ENCODE data around the gene MED15. TPM values are rescaled to one million over a fixed set of nuclear protein-coding genes. Genes with fewer than 3 reads are reported as not detected.
"Not testable (repeated sequence)": the region's sequence is repeated elsewhere in the genome, so short reads cannot be mapped to it uniquely, and the experiment has no call there.

MED15 gene
- polyA plus RNA-seq, 4 donors: 49.4 to 106 (median 76.6) TPM

DNA sequence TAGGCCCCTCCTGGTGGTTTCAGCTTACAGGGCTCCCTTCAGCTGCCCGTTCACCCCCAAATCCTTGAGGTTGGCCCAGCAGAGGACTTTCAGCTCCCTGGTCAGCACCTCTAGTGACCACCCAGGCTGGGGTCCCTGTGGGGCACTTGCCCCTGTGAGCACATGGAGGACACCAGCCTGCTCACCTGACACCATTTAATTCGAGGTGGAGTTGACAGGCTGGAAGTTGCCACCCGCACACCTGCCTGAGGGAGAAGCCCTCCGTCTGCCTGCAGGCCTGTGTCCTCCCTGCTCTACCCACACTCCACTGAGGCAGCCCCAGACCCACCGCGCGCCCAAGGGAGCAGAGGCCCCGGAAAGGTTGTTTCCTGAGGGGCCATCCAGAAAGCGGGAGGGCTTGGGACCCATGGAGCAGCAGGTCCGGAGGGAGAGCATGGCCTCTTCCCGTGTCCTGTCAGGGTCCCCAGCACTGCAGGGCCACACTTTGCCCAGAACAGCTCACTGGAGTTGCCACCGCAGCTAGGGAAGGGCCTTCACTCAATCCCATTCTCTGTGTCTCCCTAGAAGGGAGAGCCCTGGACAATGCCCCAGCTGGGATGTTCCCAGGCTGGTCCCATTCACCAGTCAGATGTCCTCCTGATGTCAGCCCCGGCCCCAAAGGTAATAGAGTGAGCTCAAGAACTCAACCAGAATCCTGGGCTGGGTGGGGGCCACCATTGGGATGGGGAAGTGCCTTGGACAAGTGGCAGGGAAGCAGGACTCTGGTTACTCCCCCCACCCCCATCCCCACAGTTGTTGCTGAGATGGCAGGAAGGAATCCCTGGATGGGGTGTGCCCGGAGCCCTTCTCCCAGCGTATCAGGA, 82.4 kb downstream of the MED15 start:
- Histone ChIP-seq H3K9me3 (ENCODE audit: control insufficient read depth in 2 of 2, insufficient read depth in 1 of 2, low read depth in 1 of 2, low read length in 1 of 2) (no peaks in the 10 kb centered on the region), H3K36me3 (ENCODE audit: control insufficient read depth in 3 of 3, insufficient read depth in 2 of 3, low read depth in 1 of 3, low read length in 3 of 3) (peaks cover 7 to 34% (median 19%) of the 10 kb centered on the region in 3 donors), H3K27me3 (ENCODE audit: control insufficient read depth in 3 of 3, insufficient read depth in 3 of 3, low read length in 3 of 3) (no peaks in the 10 kb centered on the region), H3K27ac (ENCODE audit: low read depth in 1 of 3, low read length in 2 of 3) (no peak overlapping the region), H3K4me3 (ENCODE audit: low read depth in 1 of 3, low read length in 3 of 3) (no peak overlapping the region), H3K4me1 (ENCODE audit: control insufficient read depth in 3 of 3, insufficient read depth in 2 of 3, low read depth in 1 of 3, low read length in 2 of 3) (peaks cover 0 to 4% (median 0%) of the 10 kb centered on the region in 3 donors)
- FAIRE-seq (no peak), DNase-seq (no peak)
- WGBS, 3 donors: 72 to 84% (median 79%) methylated on average over 15 of the region's 15 CpGs

DNA sequence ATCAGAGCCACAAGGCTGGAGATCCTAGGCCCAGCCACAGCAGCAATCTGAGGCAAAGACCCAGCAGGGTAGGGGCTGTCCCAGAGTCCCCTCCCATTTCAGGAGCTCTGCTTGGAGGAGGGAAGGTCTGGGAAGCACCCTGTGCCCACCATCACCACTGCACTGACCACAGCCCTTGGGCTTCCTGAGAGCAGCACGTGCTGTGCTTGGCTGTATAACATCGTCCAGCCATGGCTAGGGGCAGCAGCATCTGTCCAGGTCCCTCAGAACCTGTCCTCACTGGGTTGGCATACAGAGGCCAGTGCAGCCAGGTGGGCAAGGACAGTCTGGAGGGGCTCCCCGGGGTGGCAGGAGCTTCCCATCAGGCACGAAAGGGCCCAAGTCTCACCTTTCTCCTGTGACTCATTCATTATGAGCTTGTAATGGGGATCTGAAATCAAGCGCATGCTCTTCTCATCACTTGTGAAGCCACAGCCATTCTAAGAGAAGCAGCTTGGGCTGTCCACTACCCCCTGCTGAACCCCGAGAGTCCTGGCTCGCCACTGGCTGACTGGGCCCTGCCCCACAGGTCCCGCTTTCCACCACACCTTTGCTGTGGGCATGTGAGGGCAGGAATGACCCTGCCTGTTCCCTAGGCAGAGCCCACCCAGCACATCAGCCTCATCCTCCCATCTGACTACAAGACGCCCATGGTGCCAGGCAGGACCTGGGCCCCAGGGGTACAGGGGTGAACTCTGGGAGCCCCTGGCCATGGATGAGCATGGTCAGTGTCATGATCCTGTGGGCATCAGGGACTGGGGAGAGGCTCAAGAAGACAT, 83.3 kb downstream of the MED15 start:
- no peak overlapping the region for H3K4me3 ChIP-seq (ENCODE audit: low read depth in 1 of 3, low read length in 3 of 3)
- no peak overlapping the region for H3K27ac ChIP-seq (ENCODE audit: low read depth in 1 of 3, low read length in 2 of 3)
- WGBS, 3 donors: 78 to 89% (median 80%) methylated on average over 9 of the region's 9 CpGs
- no peaks in the 10 kb centered on the region for H3K27me3 ChIP-seq (ENCODE audit: control insufficient read depth in 3 of 3, insufficient read depth in 3 of 3, low read length in 3 of 3)
- FAIRE-seq: no peak
- no peak for DNase-seq
- H3K36me3 ChIP-seq (ENCODE audit: control insufficient read depth in 3 of 3, insufficient read depth in 2 of 3, low read depth in 1 of 3, low read length in 3 of 3): peaks cover under 1 to 25% (median 14%) of the 10 kb centered on the region in 3 donors
- peaks cover 0 to 4% (median 0%) of the 10 kb centered on the region in 3 donors for H3K4me1 ChIP-seq (ENCODE audit: control insufficient read depth in 3 of 3, insufficient read depth in 2 of 3, low read depth in 1 of 3, low read length in 2 of 3)
- H3K9me3 ChIP-seq (ENCODE audit: control insufficient read depth in 2 of 2, insufficient read depth in 1 of 2, low read depth in 1 of 2, low read length in 1 of 2): no peaks in the 10 kb centered on the region

DNA sequence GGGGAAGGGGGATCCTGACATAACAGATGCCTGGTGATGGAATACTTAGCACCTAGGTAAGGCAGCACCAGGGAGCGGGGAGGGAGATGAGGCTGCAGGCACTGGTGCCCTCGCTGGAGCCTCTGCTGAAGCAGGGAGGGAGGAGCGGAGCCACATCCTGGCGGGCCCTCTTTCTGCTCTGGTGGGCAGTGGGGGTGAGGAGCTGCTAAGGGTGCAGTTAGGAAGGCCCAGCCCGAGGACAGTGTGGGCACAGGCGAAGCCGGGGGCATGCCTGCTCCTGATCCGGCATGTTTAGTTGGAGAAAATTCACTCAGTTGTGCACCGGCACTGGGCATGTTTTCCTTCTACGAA, 83.9 kb downstream of the MED15 start:
- H3K9me3 ChIP-seq (ENCODE audit: control insufficient read depth in 2 of 2, insufficient read depth in 1 of 2, low read depth in 1 of 2, low read length in 1 of 2): no peaks in the 10 kb centered on the region
- FAIRE-seq (no peak), DNase-seq (no peak)
- H3K4me1 ChIP-seq (ENCODE audit: control insufficient read depth in 3 of 3, insufficient read depth in 2 of 3, low read depth in 1 of 3, low read length in 2 of 3): peaks cover 0 to 4% (median 0%) of the 10 kb centered on the region in 3 donors
- no peak overlapping the region for H3K4me3 ChIP-seq (ENCODE audit: low read depth in 1 of 3, low read length in 3 of 3)
- H3K36me3 ChIP-seq (ENCODE audit: control insufficient read depth in 3 of 3, insufficient read depth in 2 of 3, low read depth in 1 of 3, low read length in 3 of 3): peaks cover 0 to 20% (median 9%) of the 10 kb centered on the region in 3 donors
- 89 to 94% (median 90%) methylated on average over 10 of the region's 10 CpGs for WGBS, 3 donors
- no peak overlapping the region for H3K27ac ChIP-seq (ENCODE audit: low read depth in 1 of 3, low read length in 2 of 3)
- no peaks in the 10 kb centered on the region for H3K27me3 ChIP-seq (ENCODE audit: control insufficient read depth in 3 of 3, insufficient read depth in 3 of 3, low read length in 3 of 3)

DNA sequence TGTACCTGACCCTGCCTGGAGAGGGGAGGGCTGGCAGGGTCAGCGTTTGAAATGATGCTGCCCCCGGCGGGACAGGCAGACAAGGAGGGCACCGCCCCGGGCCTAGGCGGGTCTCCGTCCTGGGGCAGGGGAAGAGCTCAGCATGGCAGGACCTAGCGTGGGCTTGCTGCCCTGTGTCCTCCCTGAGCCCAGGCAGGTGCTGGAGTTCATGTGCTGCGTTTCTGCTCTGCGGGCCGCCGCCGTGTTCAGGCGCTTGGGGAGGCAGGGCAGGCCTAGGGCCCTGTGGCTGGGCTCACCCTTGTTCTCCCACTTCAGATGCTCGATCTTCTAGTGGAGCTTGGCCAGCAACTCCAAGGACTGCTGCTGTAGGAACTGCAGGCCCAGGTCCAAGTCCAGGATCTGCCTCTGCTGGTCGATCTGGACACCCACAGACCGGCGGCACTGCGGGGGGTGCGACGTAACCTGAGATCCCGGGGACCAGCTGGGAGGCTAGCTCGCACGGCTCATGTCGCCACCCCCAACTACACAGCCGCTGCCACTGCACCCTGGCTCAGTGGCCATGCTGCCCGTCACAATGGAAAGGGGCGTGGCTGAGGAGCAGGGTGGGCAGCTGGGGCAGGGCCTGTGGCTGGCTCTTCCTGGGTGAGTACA, 84.4 kb downstream of the MED15 start:
- Histone ChIP-seq H3K27ac (ENCODE audit: low read depth in 1 of 3, low read length in 2 of 3) (no peak overlapping the region), H3K4me1 (ENCODE audit: control insufficient read depth in 3 of 3, insufficient read depth in 2 of 3, low read depth in 1 of 3, low read length in 2 of 3) (peaks cover 0 to 4% (median 0%) of the 10 kb centered on the region in 3 donors)

DNA sequence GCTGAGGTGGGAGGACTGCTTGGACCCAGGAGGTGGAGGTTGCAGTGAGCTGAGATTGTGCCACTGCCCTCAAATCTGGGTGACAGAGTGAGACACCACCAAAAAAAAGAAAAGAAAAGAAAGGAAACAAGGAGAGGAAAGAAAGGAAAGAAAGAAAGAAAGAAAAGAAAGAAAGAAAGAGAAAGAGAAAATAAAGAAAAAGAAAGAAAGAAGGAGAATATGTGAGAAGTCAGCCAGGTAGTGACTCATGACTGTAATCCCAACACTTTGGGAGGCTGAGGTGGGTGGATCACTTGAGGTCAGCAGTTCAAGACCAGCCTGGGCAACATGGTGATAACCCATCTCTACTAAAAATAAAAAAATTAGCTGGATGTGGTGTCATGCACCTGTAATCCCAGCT, 86.6 kb downstream of the MED15 start:
- not testable (repeated sequence) for FAIRE-seq; H3K9me3 ChIP-seq (ENCODE audit: control insufficient read depth in 2 of 2, insufficient read depth in 1 of 2, low read depth in 1 of 2, low read length in 1 of 2); H3K27ac ChIP-seq (ENCODE audit: low read depth in 1 of 3, low read length in 2 of 3); DNase-seq; H3K27me3 ChIP-seq (ENCODE audit: control insufficient read depth in 3 of 3, insufficient read depth in 3 of 3, low read length in 3 of 3); H3K4me3 ChIP-seq (ENCODE audit: low read depth in 1 of 3, low read length in 3 of 3); H3K4me1 ChIP-seq (ENCODE audit: control insufficient read depth in 3 of 3, insufficient read depth in 2 of 3, low read depth in 1 of 3, low read length in 2 of 3); H3K36me3 ChIP-seq (ENCODE audit: control insufficient read depth in 3 of 3, insufficient read depth in 2 of 3, low read depth in 1 of 3, low read length in 3 of 3)

More for the DNA sequence above, 84.4 kb downstream of the MED15 start:
- Histone ChIP-seq H3K36me3 (ENCODE audit: control insufficient read depth in 3 of 3, insufficient read depth in 2 of 3, low read depth in 1 of 3, low read length in 3 of 3) (peaks cover 0 to 14% (median 5%) of the 10 kb centered on the region in 3 donors), H3K4me3 (ENCODE audit: low read depth in 1 of 3, low read length in 3 of 3) (no peak overlapping the region), H3K27me3 (ENCODE audit: control insufficient read depth in 3 of 3, insufficient read depth in 3 of 3, low read length in 3 of 3) (no peaks in the 10 kb centered on the region), H3K9me3 (ENCODE audit: control insufficient read depth in 2 of 2, insufficient read depth in 1 of 2, low read depth in 1 of 2, low read length in 1 of 2) (no peaks in the 10 kb centered on the region)
- FAIRE-seq (no peak), DNase-seq (no peak)
- WGBS, 3 donors: 69 to 81% (median 80%) methylated on average over 28 of the region's 28 CpGs

DNA sequence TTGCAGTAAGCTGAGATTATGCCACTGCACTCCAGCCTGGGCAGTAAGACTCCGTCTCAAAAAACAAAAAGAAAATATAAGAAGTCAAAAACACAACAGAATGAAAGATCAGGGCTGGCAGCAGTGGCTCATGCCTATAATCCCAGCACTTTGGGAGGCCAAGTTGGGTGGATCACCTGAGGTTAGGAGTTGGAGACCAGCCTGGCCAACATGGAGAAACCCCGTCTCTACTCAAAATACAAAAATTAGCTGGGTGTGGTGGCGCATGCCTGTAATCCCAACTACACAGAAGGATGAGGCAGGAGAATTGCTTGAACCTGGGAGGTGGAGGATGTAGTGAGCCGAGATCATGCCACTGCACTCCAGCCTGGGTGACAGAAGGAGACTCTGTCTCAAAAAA, 87.1 kb downstream of the MED15 start:
- not testable (repeated sequence) for FAIRE-seq; H3K27ac ChIP-seq (ENCODE audit: low read depth in 1 of 3, low read length in 2 of 3)
- WGBS, 3 donors: 83 to 94% (median 90%) methylated on average over 4 of the region's 4 CpGs

DNA sequence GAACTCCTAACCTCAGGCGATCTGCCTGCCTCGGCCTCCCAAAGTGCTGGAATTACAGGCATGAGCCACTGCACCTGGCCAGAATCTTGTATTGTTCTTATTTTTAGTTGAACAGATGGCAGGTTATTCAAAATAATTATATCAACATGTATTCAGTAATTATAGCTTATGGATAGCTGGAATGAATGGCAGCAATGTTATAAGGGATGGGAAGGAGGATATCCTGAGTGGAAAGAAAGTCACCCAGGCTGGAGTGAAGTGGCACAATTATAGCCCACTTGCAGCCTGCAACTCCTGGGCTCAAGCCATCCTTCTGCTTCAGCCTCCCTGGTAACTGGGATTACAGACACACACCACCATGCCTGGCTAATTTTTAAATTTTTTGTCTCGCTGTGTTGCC, 88.1 kb downstream of the MED15 start:
- H3K27me3 ChIP-seq (ENCODE audit: control insufficient read depth in 3 of 3, insufficient read depth in 3 of 3, low read length in 3 of 3): no peaks in the 10 kb centered on the region
- 88 to 93% (median 91%) methylated on average over 3 of the region's 3 CpGs for WGBS, 3 donors
- no peak for FAIRE-seq

More for the DNA sequence above, 87.1 kb downstream of the MED15 start:
- not testable (repeated sequence) for H3K36me3 ChIP-seq (ENCODE audit: control insufficient read depth in 3 of 3, insufficient read depth in 2 of 3, low read depth in 1 of 3, low read length in 3 of 3); H3K9me3 ChIP-seq (ENCODE audit: control insufficient read depth in 2 of 2, insufficient read depth in 1 of 2, low read depth in 1 of 2, low read length in 1 of 2); H3K4me1 ChIP-seq (ENCODE audit: control insufficient read depth in 3 of 3, insufficient read depth in 2 of 3, low read depth in 1 of 3, low read length in 2 of 3); H3K4me3 ChIP-seq (ENCODE audit: low read depth in 1 of 3, low read length in 3 of 3); DNase-seq; H3K27me3 ChIP-seq (ENCODE audit: control insufficient read depth in 3 of 3, insufficient read depth in 3 of 3, low read length in 3 of 3)

DNA sequence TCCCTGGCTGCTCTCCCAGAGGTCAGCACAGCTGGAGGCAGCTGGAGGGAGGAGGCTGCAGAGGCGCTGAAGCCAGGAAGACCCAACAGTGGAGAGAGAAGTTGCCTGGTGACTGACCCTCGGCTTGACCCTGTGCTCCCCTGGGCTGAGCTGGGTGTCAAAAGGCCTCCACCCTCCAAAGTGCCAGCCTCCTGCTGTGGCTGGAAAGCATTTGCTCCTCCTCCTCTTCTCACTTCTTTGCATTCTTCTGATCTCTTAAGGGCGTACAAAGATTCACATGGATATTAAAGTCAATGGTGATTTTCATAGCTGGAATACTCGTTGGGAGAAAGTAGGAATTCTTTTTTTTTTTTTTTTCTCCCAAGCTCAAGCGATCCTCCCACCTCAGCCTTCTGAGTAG, 91.7 kb downstream of the MED15 start:
- Histone ChIP-seq H3K36me3 (ENCODE audit: control insufficient read depth in 3 of 3, insufficient read depth in 2 of 3, low read depth in 1 of 3, low read length in 3 of 3) (no peaks in the 10 kb centered on the region), H3K4me3 (ENCODE audit: low read depth in 1 of 3, low read length in 3 of 3) (no peak overlapping the region), H3K4me1 (ENCODE audit: control insufficient read depth in 3 of 3, insufficient read depth in 2 of 3, low read depth in 1 of 3, low read length in 2 of 3) (no peaks in the 10 kb centered on the region), H3K27me3 (ENCODE audit: control insufficient read depth in 3 of 3, insufficient read depth in 3 of 3, low read length in 3 of 3) (no peaks in the 10 kb centered on the region), H3K9me3 (ENCODE audit: control insufficient read depth in 2 of 2, insufficient read depth in 1 of 2, low read depth in 1 of 2, low read length in 1 of 2) (no peaks in the 10 kb centered on the region), H3K27ac (ENCODE audit: low read depth in 1 of 3, low read length in 2 of 3) (no peak overlapping the region)
- DNase-seq (no peak), FAIRE-seq (no peak)
- 71 to 76% (median 75%) methylated on average over 5 of the region's 5 CpGs for WGBS, 3 donors

More for the DNA sequence above, 88.1 kb downstream of the MED15 start:
- H3K4me1 ChIP-seq (ENCODE audit: control insufficient read depth in 3 of 3, insufficient read depth in 2 of 3, low read depth in 1 of 3, low read length in 2 of 3): peaks cover 0 to 4% (median 0%) of the 10 kb centered on the region in 3 donors
- no peak overlapping the region for H3K4me3 ChIP-seq (ENCODE audit: low read depth in 1 of 3, low read length in 3 of 3)
- H3K27ac ChIP-seq (ENCODE audit: low read depth in 1 of 3, low read length in 2 of 3): no peak overlapping the region
- H3K9me3 ChIP-seq (ENCODE audit: control insufficient read depth in 2 of 2, insufficient read depth in 1 of 2, low read depth in 1 of 2, low read length in 1 of 2): no peaks in the 10 kb centered on the region
- H3K36me3 ChIP-seq (ENCODE audit: control insufficient read depth in 3 of 3, insufficient read depth in 2 of 3, low read depth in 1 of 3, low read length in 3 of 3): no peaks in the 10 kb centered on the region
- no peak for DNase-seq
